Measurements from ENCODE around the gene MZF1. TPM values are rescaled to one million over a fixed set of nuclear protein-coding genes. Genes with fewer than 3 reads are reported as not detected.
A peak's percentile ranks its signal among the peaks of the same experiment; 100 is the strongest.

MZF1 gene
- total and polyA plus RNA-seq, 10 of the 15 experiments (the other 5 are each of a cell fraction or from before 2014, with no cell fraction given): 0.38 to 14.7 (median 7.2) TPM

DNA sequence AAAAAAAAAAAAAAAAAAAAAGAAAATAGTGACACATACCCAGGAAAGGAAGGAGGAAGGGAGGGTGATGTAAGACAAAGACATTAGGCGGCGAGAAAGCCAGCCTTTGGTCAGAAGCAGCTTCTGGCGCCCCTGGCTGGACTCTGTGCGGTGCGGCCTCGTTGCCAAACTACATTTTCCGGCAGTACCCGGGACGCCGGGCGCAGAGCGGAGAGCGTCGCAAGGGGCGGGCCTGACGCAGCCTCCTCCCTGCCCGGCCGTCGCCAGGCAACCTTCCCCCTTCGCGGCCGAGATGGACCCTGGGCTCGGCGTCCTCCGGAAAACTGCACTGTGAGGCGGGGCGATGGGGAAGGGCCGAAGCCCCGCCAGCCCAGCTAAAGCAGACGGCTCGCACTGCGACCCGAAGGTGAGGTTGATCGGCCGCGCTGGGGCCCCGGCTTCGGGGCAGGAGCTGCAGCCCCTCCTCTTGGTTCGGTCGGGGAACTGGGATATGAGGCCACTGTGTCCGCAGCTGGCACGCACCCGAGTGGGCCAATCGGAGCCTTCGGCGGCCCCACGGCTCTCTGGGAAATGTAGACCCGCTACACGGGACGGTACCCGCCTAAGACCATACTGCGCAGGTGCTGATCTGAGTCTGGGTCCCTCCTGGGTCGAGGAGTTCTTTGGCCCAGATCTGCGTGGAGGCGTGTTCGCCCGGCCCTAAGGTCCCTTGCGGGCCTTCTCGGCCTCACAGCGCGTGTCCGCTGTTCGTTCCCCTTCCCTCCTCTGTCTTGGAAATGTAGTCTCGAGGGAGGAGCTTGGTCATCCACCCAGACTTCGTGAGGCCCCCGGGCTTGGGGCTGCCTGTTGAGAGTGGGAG, 2.3 kb upstream of the MZF1 start (continued):
- TF ChIP-seq, protein P1, sequence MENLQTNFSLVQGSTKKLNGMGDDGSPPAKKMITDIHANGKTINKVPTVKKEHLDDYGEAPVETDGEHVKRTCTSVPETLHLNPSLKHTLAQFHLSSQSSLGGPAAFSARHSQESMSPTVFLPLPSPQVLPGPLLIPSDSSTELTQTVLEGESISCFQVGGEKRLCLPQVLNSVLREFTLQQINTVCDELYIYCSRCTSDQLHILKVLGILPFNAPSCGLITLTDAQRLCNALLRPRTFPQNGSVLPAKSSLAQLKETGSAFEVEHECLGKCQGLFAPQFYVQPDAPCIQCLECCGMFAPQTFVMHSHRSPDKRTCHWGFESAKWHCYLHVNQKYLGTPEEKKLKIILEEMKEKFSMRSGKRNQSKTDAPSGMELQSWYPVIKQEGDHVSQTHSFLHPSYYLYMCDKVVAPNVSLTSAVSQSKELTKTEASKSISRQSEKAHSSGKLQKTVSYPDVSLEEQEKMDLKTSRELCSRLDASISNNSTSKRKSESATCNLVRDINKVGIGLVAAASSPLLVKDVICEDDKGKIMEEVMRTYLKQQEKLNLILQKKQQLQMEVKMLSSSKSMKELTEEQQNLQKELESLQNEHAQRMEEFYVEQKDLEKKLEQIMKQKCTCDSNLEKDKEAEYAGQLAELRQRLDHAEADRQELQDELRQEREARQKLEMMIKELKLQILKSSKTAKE (IDR thresholded peaks at IDR 0.05; ENCODE audit: low read depth, poor library complexity, severe bottlenecking): peak; percentile 17
- TF ChIP-seq, protein P2, sequence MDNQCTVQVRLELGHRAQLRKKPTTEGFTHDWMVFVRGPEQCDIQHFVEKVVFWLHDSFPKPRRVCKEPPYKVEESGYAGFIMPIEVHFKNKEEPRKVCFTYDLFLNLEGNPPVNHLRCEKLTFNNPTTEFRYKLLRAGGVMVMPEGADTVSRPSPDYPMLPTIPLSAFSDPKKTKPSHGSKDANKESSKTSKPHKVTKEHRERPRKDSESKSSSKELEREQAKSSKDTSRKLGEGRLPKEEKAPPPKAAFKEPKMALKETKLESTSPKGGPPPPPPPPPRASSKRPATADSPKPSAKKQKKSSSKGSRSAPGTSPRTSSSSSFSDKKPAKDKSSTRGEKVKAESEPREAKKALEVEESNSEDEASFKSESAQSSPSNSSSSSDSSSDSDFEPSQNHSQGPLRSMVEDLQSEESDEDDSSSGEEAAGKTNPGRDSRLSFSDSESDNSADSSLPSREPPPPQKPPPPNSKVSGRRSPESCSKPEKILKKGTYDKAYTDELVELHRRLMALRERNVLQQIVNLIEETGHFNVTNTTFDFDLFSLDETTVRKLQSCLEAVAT (IDR thresholded peaks at IDR 0.05): peak; percentile 87
- TF ChIP-seq, protein P3, sequence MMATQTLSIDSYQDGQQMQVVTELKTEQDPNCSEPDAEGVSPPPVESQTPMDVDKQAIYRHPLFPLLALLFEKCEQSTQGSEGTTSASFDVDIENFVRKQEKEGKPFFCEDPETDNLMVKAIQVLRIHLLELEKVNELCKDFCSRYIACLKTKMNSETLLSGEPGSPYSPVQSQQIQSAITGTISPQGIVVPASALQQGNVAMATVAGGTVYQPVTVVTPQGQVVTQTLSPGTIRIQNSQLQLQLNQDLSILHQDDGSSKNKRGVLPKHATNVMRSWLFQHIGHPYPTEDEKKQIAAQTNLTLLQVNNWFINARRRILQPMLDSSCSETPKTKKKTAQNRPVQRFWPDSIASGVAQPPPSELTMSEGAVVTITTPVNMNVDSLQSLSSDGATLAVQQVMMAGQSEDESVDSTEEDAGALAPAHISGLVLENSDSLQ (IDR thresholded peaks at IDR 0.05): peak; percentile 40; the same call in 1 of the 2 replicates
- peak; percentile 75 for TF ChIP-seq TCF3 (IDR thresholded peaks at IDR 0.05; ENCODE audit: borderline replicate concordance, insufficient read depth, low read depth, low read length)
- TF ChIP-seq SPI1 (IDR thresholded peaks at IDR 0.05; ENCODE audit: borderline replicate concordance, insufficient read depth, low read depth, low read length): peak; percentile 46; the same call in 1 of the 2 replicates
- no peak; the same call in 1 of the 2 replicates for TF ChIP-seq RUNX3 (IDR thresholded peaks at IDR 0.05; ENCODE audit: low read length)
- TF ChIP-seq PML (IDR thresholded peaks at IDR 0.05; ENCODE audit: low read length): no peak
- no peak for TF ChIP-seq ZNF274 (IDR thresholded peaks at IDR 0.05; ENCODE audit: insufficient read depth, insufficient read length)
- TF ChIP-seq POLR2A (IDR thresholded peaks at IDR 0.05; ENCODE audit: low read depth, low read length): peak; percentile 75
- TF ChIP-seq SREBF2 (IDR thresholded peaks at IDR 0.05; ENCODE audit: low read length): peak; percentile 10; the same call in 1 of the 2 replicates
- TF ChIP-seq MYC (IDR thresholded peaks at IDR 0.05; ENCODE audit: insufficient read depth, insufficient read length, insufficient replicate concordance, low read length, severe bottlenecking): no peak
- peak; percentile 77; the same call in 1 of the 2 replicates for TF ChIP-seq NBN (IDR thresholded peaks at IDR 0.05)
- 0 out of 2 replicates have a peak, but pooled peaks have one; percentile 22 for TF ChIP-seq STAT1 (conservative IDR thresholded peaks at IDR 0.05)
- peak; percentile 92 for TF ChIP-seq BMI1 (IDR thresholded peaks at IDR 0.05; ENCODE audit: borderline replicate concordance)
- TF ChIP-seq, protein P4, sequence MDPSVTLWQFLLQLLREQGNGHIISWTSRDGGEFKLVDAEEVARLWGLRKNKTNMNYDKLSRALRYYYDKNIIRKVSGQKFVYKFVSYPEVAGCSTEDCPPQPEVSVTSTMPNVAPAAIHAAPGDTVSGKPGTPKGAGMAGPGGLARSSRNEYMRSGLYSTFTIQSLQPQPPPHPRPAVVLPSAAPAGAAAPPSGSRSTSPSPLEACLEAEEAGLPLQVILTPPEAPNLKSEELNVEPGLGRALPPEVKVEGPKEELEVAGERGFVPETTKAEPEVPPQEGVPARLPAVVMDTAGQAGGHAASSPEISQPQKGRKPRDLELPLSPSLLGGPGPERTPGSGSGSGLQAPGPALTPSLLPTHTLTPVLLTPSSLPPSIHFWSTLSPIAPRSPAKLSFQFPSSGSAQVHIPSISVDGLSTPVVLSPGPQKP (IDR thresholded peaks at IDR 0.05; ENCODE audit: low read depth, low read length): 0 out of 2 replicates have a peak, but pooled peaks have one; percentile 3
- peak; percentile 38 for TF ChIP-seq RELA (IDR thresholded peaks at IDR 0.05; ENCODE audit: borderline replicate concordance, partially characterized antibody)
- no peak for TF ChIP-seq RBBP5 (conservative IDR thresholded peaks at IDR 0.05)
- no peak; the same call in 1 of the 2 replicates for TF ChIP-seq TCF12 (IDR thresholded peaks at IDR 0.05; ENCODE audit: low read depth, low read length)
- peak; percentile 75 for TF ChIP-seq LARP7 (IDR thresholded peaks at IDR 0.05)
- TF ChIP-seq CBX3 (IDR thresholded peaks at IDR 0.05; ENCODE audit: borderline replicate concordance, low read depth): no peak
